ENCODE data around the gene FGD1.

DNA sequence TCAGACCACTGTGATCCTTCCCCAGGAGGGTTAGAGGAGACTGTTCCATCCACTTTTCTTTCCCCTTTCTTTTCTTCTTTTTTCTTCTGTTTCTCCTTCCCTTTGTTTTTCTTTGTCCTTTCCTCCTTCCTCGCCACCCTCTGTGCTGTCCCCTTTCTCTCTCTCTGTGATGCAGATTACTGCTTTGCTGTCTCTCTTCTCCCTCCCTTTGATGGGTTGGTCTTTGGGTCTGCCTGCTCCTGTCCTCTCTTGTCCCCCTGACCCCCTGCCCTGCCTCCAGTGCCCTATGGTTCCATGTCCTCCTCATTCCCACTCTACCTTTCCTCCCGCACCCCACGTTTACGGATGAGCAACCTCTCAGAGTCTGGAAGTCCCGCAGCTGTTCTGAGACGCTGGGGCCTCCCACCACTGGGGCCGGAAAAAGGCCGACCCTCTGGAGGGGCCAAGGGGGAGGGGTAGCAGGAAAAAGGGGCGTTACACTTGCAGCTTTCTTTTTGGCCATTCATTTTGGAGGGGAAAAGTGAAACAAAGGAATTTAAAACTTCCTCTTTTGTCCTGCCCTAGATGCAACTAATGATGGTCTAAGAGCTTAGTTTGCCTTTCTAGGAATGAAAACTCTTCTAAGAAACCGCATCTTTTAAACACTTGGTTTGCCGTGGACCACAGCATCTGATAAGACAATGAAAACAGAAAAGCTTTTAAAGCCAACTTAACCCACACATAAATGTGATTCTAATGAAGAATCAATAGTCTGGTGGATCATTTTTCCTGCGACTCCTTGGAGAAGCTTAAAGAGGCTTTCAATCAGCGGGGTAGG lies 80.3 kb downstream of the FGD1 start:
- TF ChIP-seq, protein P1, sequence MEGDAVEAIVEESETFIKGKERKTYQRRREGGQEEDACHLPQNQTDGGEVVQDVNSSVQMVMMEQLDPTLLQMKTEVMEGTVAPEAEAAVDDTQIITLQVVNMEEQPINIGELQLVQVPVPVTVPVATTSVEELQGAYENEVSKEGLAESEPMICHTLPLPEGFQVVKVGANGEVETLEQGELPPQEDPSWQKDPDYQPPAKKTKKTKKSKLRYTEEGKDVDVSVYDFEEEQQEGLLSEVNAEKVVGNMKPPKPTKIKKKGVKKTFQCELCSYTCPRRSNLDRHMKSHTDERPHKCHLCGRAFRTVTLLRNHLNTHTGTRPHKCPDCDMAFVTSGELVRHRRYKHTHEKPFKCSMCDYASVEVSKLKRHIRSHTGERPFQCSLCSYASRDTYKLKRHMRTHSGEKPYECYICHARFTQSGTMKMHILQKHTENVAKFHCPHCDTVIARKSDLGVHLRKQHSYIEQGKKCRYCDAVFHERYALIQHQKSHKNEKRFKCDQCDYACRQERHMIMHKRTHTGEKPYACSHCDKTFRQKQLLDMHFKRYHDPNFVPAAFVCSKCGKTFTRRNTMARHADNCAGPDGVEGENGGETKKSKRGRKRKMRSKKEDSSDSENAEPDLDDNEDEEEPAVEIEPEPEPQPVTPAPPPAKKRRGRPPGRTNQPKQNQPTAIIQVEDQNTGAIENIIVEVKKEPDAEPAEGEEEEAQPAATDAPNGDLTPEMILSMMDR (IDR thresholded peaks at IDR 0.05): no peak
- TF ChIP-seq POLR2A (IDR thresholded peaks at IDR 0.05): no peak
- TF ChIP-seq POLR2AphosphoS5 (IDR thresholded peaks at IDR 0.05): no peak
